Esophagus mucosa (tissue), 1 donor: ENCODE results near the gene SERPINB3. TPM values are rescaled to one million over a fixed set of nuclear protein-coding genes. Genes with fewer than 3 reads are reported as not detected.
"Not testable (repeated sequence)": the region's sequence is repeated elsewhere in the genome, so short reads cannot be mapped to it uniquely, and the experiment has no call there.

Experiments used
- ATAC-seq: fragments of 200-7000 bp; cut with Tn5 transposase; one replicate; pipeline ENCODE4 v1.9.1; 2020
- total RNA-seq: library from RNA; stranded (reverse); gene quantifications from one replicate; pipeline ENCODE4 v1.2.4, GENCODE V29; 2023
- donor health status: DM: yes; HTN: yes; CAD: no.

The SERPINB3 gene
- total RNA-seq = 879 TPM

DNA sequence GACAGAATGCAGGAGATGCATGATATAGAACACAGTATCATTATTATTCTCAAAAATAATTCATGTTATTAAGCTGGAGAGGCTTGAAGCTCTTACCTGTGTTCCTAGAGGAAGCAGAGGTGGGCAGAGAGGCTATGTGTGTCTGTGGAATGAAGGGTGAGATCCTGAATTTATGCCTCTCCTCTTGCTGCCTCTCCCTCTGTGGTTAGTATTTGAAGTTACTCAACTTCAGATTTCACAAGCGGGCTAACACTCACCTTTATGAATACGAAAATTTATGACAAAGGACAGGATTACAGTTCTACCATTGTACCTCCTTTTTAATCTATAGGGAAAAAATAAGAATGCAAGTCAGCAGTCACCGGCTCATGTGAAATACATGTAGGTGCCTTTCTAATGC, at the start of gene SERPINB3:
SERPINB3 (minus strand) TSS at position 144 of the 400 bp plus-strand sequence. CDS start 677 bp downstream, outside the sequence.
- ATAC-seq = peak; percentile 86

DNA sequence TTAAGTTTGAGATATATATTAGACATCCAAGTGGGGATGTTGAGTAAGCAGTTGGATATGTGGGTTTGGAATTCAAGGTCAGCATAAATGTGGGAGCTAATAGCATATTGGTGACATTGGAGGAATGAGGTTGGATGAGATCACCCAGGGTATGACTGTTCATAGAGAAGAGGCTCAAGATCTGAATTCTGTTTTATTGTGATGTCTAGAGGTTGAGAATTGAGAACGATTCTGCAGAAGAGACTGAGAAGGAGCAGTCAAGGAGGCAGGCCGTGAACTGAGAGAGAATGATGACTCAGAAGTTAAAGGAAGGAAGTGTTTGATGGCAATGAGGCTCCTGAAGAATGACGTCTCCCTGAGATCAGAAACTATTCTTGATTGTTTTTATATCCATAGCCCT, 47.0 kb upstream of the SERPINB3 start:
- ATAC-seq = peak; percentile 35

DNA sequence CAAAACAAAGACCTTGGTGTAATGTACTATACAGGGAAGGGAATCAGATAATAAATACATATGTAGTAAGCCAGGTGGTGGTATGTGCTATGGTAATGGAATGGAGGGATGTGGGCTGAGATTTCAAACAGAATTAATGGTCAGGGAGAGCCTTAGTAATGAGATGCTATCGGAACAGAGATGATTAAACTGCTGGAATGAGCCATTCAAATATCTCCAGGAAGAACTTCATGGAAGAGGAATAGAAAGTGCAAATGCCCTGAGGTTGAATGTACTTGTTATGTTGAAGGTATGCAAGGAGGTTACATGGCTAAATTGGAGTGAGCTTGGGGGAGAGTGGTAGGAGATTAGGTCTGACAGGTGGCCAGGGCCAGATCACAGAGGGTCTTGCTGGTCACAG, 46.1 kb upstream of the SERPINB3 start:
- no peak for ATAC-seq

DNA sequence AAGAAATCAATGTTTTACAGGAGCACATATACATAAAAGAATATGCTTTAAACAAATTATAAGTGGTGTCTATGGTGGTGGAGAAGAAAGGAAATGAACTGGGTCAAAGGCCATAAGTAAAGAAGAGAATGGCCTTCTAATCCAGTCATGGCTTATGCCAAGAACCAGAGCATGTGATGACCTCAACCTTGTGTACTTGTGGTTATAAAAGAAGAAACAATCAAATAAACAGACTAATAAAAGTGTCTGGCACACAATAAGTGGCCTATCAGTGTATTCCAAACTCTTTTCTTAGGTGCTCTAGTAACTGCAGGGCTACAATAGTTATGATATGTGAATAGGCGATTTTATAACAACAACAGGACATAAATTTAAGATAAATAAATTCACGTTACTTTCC, 43.7 kb upstream of the SERPINB3 start:
- ATAC-seq = no peak

DNA sequence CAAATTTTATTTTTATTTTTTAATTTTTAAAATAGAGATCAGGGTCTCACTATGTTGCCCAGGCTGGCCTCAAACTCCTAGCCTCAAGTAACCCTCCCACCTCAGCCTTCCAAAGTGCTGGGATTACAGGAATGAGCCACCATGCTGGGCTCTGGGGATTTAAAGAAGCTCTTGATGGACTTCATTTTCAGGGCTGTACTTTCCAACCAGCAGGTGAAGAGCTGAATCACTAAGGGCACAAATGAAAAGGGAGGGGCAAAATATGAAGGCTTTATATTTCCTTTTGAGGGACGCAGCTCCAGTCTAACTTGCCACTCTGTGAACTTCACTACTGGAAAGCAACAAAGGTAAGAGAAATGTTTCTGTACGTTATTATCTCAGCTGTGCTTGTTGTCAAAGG, 41.0 kb upstream of the SERPINB3 start, which contains the start of gene SERPINB11:
SERPINB11 (plus strand) TSS at position 301 of the 400 bp plus-strand sequence. CDS start 7,234 bp downstream, outside the sequence.
- ATAC-seq = peak; percentile 37

DNA sequence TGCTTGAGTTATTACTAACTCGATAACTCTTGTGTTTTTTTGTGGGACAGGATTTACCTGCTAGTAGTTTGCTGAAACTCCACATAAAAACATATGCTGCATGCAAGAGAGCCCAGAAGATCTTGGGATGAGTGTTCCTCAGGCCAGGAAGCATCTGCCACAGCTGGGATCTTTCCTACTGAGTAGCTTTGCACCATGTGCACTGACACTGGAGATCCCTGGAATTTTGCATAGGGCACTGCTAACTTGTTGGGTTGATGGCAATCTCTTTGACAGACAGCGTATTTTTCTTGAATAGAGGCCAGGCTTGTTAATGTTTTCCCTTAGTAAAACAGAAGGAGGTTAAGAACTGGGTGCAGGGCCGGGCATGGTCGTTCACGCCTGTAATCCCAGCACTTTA, 40.3 kb upstream of the SERPINB3 start:
- no peak for ATAC-seq

DNA sequence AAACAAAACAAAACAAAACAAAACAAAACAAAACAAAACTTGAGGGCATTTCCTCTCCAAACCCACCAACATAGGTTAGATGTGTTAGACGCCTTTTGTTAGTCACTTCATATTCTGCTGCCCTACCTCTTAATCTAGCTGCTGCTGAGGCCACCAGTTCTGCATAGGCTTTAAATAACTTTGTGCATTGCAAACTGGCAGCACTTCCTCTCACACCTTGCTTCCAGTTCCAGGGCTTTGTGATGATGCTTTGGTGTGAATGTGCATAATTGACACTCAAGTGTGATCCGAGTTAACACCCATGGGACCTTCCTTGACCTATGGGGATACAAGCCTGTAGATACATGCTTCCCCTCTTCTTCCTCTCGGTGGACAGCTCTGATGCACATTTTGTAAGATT, 38.8 kb upstream of the SERPINB3 start:
- peak; percentile 59 for ATAC-seq

DNA sequence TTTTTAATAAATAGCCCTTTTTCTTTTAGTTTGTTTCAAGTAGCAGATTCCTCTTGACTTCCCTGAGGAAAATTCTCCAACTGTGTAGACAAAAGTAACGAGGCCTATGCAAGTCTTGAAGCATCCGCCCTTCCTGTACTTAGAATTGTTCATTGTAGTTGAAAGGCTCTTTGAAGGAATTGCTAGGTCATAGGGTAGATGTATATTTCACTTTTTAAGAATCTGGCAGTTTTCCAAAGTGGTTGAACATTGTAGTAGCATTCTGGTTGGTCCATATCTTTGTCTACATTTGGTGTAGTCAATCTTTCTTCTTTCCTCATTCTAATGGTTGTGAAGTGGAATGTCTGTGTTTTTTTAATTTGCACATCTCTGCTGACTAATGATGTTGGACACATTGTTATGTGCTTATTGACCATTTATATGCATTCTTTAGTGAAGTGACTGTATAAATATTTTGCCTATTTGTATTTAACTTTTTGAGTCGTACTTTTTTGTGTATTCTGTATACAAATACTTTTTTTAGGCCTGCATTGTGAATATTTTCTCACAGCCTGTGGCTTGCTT, 35.5 kb upstream of the SERPINB3 start:
- ATAC-seq = no peak

DNA sequence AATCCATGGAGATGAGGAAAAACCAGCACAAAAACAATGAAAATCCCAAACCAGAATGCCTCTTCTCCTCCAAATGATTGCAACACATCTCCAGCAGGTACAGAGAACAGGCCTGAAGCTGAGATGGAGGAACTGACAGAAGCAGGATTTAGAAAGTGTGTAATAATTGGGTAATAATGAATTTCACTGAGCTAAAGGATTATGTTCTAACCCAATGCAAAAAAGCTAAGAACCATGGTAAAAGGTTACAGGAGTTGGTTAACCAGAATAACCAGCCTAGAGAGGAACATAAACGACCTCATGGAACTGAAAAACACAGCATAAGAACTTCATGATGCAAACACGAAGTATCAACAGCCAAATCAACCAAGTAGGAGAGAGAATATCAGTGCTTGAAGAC, 27.4 kb upstream of the SERPINB3 start:
- ATAC-seq = peak; percentile 98

DNA sequence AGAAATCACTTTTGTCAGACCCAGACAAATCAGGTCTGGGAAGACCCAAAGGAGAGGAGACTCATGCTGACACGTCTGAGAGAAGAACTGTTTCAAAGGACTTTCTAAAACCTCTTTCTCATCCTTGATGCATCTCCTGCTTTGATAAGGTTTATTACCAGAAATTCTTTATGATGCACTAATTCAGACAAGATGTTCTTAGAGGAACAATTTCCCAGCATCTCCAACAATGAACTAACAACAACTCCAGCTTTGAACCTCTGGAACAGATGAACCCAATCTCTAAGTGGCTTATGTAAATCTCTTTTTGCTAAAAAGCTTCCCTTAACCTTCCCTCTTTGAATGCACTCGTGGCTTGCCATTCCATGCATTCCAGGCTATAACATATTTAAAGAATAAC, 25.2 kb upstream of the SERPINB3 start:
- no peak for ATAC-seq

DNA sequence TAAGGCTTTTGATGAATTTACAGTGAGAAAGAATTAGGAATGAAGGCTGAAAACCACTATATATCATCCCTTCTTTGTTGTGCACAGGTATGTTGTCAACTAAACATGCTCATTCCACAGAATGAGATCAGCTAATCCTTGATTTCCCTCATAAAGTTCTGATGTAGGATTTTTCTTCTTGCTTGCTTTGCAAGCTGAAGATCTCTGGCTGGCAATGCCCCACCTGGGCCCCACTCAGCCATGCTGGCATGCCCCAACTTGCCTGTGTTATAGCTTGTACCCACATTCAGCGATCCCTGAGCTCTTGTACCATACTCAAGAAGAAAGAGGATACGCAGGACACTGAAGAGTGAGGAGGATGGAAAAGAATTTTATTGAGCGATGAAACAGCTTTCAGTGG, 23.0 kb upstream of the SERPINB3 start:
- no peak for ATAC-seq

DNA sequence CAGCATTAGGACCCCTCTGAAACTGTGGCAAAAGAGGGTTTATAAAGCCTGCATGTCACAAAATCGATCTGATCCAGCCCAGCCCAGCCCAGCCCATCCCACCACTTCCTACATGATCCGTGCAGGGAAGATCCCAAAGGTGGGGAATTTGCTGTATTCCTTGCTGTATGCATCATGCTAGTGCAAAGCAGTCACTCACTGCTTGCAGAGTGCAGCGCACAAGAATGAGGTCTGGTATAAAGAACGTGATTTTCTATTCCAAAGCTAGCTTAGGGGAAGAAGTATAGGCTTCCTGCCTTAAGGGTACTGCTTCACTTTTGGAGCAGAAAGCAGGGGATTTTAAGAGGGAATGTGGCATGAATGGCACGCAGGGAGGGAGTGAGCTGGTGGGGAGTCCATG, 22.2 kb upstream of the SERPINB3 start:
- ATAC-seq = no peak

DNA sequence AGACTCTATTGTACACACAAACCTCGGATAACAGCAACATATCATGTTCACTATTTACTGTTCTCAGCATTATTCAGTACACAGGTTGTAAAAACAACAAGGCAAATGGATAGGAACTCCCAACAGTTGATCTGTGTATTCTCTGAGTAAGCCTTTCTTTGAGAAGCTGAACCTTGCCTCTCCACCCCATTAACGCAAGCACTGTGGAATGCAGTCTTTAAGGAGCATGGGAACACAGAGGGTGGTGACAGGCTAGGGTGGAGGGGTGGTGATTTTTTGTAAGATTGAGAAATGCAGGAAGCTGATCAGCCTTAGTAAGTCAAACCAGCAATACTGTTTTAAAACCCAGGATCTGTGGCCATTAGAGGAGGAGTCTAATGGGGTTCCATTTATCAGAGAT, 21.5 kb upstream of the SERPINB3 start:
- ATAC-seq = peak; percentile 94

DNA sequence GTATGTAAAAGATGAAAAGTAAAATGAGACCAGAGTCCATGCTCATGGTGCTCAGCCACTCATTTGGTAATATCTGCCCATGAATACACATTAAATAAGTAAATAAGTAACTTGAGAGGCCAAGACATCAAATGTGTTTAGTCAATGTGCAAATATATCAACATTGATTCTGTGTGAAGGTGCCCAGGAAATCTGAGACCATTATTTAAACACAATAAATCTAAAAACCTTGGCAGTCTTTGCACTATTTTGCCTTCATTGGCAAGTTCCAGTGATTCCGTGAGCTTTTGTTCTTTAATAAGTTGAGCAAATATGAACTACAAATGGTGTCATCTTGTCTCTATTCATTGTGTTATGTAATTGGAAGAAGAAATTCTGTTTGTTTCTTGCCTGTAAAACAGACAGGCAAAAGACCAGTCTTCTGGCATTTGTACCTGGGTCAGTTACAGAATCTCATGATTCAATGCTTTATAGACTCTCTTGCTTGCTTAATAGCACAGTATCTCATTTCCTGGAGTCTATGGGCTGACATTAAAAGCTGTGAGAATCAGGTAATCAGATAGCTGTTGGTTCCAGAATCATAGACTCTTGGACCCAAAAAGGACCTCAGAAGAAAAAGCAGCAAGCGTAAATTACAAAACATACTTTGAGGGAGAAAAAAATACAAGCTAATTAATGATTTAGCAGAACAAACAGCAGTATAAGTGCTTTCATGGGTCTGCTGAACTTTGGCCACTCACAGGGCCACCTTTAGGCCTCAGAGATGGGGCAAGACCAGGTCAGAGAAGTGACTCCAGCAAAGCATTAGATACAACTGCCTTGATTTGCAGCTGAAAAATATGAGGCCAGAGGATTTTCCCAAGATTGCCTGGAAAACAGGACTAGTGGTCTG, 20.0 kb upstream of the SERPINB3 start:
- no peak for ATAC-seq

DNA sequence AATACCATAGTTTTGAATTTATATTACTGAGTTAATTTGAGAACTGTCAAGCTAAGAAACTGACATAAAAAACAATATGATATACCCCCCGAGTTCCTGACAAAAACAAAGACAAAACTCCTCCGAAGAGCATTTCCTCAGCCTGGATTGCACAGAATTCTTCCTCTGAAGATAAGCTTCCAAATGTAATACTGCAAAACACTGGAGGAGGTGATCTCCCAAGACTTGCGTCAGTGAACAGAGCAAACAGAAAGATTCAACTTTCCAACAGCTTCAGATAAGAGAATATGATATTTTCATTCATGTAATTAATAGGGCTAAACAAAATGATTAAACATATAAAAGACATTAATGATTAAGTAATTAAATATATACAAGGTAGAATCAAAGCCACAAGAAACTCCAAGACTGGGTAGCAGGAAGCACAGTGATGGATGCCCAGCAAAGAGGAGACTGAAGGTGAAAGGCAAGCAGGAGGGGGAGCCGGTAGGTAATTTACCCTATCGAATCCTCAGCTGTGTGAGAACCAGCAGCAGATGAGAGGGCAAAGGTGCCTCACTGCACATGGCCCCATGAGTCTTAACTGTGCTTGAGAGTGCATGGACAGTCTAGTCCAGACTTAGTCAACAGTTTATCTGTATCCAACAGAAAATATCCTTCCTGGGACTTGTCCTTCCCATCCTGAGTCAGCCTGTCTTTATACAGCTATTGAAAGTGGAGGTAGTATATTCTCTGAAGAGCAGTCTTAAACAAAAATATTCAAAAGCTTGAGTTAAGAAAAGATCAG, 18.3 kb upstream of the SERPINB3 start:
- ATAC-seq = peak; percentile 31

DNA sequence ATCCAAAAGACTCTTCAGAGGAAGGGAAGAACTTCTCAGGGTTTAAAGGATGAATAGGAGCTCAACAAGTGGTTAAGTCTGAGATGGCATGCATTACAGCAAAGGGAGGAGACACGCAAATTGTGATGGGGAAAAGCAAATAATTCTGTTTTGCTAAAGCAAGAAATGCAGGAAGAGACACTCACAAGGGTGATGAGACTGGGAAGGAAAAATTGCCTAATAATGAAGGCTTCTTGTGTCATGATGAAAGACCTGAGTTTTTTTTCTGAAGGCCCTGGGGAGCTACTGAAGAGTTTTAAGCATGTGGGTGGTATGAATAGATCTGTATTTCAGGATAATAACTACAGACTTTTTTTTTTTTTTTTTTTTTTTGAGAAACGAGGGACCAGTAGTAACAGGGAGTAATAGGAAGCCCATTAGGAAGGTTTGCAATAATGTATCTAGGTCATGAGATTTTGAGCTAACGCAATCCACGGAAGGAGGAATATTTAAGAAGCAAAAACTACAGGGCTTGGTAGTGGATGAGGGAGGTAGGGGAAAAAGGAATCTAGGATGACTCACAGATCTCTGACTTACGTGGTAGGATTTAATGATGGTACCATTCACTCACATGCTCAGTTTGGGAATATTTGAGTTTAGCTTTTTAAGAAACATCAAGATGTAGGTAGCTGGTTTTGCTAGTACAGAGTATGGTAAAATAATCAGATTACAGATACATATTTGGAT, 16.0 kb upstream of the SERPINB3 start:
- peak; percentile 59 for ATAC-seq

DNA sequence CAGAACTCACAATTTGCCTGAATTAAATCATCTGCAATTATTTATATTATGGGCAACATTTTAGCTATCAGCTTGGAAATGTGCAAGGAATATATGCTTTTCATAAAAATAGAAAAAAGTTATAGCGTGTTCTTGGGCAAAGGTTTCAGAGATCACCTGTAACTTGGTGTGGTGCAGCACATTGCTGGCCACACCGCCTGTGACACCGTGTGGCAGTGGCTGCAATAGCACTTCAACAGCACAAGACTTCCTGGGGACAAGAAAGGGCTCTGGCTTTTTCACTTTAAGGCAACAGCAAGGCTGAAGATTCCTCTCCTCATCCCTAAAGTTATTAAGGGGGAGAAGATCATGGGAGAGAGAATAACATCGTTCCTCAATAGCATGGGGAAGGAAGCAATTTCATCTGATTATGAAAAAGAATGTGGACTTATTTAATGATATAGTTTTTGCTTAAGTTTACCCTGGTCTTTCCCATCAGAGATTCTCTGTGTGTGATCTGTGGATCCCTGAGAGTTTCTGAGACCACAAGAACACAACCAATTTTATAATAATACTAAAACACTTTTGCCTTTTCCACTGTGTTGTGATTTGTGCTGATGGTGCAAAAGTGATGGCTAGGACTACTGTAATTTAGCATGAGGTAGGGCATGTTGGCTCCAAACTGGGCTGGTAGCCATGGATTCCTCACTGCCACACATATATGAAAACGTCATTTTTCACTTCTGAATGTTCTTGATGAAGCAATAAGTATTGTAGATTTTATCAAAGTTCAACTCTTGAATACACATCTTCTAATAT, 15.0 kb upstream of the SERPINB3 start:
- ATAC-seq = peak; percentile 67

DNA sequence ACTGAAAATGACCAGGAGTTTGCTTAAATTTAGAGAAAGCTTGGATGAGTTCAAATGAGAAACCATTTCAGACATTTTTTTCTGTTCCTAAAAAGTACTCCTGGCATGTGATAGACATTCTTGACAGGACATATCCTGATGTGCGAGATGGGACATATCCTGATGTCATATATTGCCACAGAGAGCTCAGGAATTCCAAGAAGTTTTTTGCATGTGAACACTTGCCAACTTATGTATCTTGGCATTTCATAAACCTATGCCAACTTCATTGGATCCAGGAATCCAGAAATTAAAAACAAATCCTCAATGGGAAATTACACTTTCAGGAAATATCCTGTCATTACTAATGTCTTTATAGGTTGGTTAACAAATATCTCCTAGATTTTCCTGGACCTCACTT, 2.9 kb upstream of the SERPINB3 start:
- no peak for ATAC-seq

DNA sequence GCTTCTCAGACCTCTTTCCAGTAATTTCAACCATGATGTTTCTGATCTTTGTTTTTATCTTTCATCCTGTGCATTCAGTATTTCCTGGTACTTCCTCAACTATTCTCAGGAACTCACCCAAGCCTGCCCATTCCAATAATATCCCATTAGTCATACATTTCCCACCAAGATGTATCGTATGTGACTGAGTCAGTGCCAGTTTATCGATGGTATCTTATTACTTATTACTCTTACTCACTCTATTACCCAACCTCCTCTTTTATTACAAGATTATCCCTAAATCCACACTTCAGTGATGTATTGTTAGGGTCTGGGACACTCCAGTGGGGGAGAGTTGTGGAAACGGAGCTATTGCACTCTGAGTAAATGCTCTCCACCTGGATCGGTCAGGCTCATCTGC, 2.8 kb downstream of the SERPINB3 start:
- ATAC-seq = peak; percentile 8

DNA sequence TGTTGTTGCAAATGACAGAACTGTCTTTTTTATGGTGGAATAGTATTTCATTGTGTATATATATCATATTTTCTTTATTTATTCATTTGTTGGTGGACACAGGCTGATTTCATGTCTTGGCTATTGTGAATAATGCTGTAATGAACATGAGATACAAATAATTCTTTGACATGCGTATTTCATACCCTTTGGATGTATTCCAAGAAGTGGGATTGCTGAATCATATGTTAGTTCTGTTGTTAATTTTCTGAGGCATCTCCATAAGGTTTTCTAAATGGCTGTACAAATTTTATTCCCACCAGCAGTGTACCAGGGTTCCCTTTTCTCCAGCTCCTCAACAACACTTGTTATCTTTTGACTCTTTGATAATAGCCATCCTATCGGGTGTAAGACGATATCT, 11.4 kb downstream of the SERPINB3 start:
- not testable (repeated sequence) for ATAC-seq

DNA sequence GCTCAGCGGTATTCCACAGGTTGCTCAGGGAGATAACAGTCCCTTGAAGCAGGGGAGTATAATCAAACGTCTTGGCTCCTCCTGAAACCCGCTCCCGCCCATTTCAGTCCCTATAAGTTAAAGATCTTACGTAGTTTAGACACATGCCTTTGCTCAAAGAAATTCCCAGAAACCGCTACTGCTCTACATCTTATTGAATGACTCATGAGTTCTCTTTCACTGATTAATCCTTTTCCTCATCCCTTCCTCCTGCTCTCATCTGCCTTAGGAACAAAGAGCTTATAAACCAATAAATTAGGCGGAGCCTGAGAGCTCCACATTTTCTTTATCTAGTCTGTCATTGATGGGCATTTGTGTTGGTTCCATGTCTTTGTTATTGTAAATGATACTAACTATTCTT, 13.5 kb downstream of the SERPINB3 start:
- no peak for ATAC-seq

DNA sequence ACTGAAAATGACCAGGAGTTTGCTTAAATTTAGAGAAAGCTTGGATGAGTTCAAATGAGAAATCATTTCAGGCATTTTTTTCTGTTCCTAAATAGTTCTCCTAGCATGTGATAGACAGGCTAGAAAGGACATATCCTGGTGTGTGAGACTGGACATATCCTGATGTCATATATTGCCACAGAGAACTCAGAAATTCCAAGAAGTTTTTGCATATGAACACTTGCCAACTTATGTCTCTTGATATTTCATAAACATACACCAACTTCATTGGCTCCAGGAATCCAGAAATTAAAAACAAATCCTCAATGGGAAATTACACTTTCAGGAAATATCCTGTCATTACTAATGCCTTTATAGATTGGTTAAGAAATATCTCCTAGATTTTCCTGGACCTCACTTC, 14.8 kb downstream of the SERPINB3 start:
- no peak for ATAC-seq
